Measurements from ENCODE around the gene CEPT1. TPM values are rescaled to one million over a fixed set of nuclear protein-coding genes. Genes with fewer than 3 reads are reported as not detected.

The CEPT1 gene
- total and polyA plus RNA-seq, 2 donors (not counting 3 experiments of a cell fraction or from before 2014, with no cell fraction given) = 13.6 to 29.1 TPM

DNA sequence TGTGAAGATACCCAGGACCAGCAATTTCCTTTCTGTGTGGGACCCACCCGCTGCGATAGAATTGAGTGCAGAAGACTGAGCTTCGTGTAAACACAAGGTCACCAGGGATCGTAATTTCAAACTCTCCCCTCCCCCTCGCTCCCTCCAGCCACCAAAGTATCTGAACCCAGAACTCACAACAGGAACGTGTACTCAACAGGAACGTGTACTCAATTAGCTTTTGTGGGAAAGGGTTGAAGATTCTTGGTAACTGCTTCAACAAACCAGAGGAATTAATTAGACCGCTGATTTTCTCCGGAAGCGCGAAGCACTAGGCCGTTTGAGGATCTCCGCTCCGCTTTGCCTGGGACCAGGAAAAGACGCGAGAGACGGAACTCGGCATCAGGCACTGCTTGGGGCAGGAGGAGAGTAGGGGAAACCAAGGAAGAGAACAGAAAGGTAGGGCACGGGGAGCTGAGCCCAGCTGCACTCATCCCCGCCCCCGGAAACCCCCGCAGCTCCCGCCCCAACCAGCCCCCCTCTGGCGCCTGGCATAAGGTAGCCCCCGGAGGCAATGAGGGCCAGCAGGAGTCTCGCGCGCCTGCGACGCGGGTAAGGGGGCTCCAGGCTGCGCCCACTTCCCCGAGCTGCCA lies 583 bp upstream of the CEPT1 start:
- TF ChIP-seq POLR2A (IDR thresholded peaks at IDR 0.05; ENCODE audit: low read depth, low read length) (no peak), MYC (IDR thresholded peaks at IDR 0.05; ENCODE audit: low read depth, low read length) (no peak), POLR2AphosphoS5 (IDR thresholded peaks at IDR 0.05; ENCODE audit: insufficient read depth, low read depth, low read length) (no peak), JUN (IDR thresholded peaks at IDR 0.05; ENCODE audit: borderline replicate concordance, insufficient read depth, insufficient read length, low read depth) (no peak)
- TF ChIP-seq, protein P1, sequence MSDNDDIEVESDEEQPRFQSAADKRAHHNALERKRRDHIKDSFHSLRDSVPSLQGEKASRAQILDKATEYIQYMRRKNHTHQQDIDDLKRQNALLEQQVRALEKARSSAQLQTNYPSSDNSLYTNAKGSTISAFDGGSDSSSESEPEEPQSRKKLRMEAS (IDR thresholded peaks at IDR 0.05; ENCODE audit: insufficient read depth, insufficient read length) = no peak
- TF ChIP-seq, protein P2, sequence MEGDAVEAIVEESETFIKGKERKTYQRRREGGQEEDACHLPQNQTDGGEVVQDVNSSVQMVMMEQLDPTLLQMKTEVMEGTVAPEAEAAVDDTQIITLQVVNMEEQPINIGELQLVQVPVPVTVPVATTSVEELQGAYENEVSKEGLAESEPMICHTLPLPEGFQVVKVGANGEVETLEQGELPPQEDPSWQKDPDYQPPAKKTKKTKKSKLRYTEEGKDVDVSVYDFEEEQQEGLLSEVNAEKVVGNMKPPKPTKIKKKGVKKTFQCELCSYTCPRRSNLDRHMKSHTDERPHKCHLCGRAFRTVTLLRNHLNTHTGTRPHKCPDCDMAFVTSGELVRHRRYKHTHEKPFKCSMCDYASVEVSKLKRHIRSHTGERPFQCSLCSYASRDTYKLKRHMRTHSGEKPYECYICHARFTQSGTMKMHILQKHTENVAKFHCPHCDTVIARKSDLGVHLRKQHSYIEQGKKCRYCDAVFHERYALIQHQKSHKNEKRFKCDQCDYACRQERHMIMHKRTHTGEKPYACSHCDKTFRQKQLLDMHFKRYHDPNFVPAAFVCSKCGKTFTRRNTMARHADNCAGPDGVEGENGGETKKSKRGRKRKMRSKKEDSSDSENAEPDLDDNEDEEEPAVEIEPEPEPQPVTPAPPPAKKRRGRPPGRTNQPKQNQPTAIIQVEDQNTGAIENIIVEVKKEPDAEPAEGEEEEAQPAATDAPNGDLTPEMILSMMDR (IDR thresholded peaks at IDR 0.05; ENCODE audit: extremely low read depth in 1 of 2, insufficient read depth in 1 of 2, low read depth in 1 of 2, low read length in 2 of 2) = no peak
- no peaks in the 10 kb centered on the region for H4K20me1 ChIP-seq (replicated peaks; ENCODE audit: control insufficient read depth, extremely low read depth, insufficient read depth, low read length)
- no peaks in the 10 kb centered on the region for H3K9me1 ChIP-seq (replicated peaks; ENCODE audit: control insufficient read depth, extremely low read depth, insufficient read depth, low read length)
- intact Hi-C loops (cut with micrococcal nuclease) (no loop called here), dilution Hi-C loops (cut with MboI; ENCODE audit: extremely low pct_ligation_motif_present, low sequenced_read_pairs) (no loop called here)
- CTCF ChIA-PET = interaction anchor here (1.3 kb wide), 1 partner anchor 13 kb away, joined by 3 read pairs; no protein-coding TSS in a partner anchor
- DNase-seq (ENCODE audit: low read depth, low spot score) (peak; percentile 69), FAIRE-seq (peak; percentile 92)
- H3K79me2 ChIP-seq (ENCODE audit: control insufficient read depth, insufficient read depth, low read length) = peaks cover 58% of the 10 kb centered on the region
- peak overlapping the region; percentile 95 for H2AFZ ChIP-seq (ENCODE audit: low read depth, low read length)
- peaks cover 0 to 2% of the 10 kb centered on the region in 2 experiments for H3K36me3 ChIP-seq (ENCODE audit: control insufficient read depth in 2 of 2, extremely low read depth in 1 of 2, insufficient read depth in 2 of 2, low read length in 2 of 2)
- H3K4me1 ChIP-seq (ENCODE audit: control insufficient read depth, extremely low read depth, insufficient read depth, low read length) = peaks cover 18% of the 10 kb centered on the region
- peak overlapping the region; percentile 90 for H3K9ac ChIP-seq (replicated peaks; ENCODE audit: extremely low read depth, insufficient read depth, low read length)
- H3K4me3 ChIP-seq (replicated peaks in 1 of 3; ENCODE audit: insufficient read depth in 1 of 3, low read depth in 1 of 3, low read length in 3 of 3) = peak overlapping the region; percentile 70 to 93 (median 88)
- no peaks in the 10 kb centered on the region for H3K9me3 ChIP-seq (replicated peaks; ENCODE audit: control insufficient read depth, insufficient read depth, low read length)
- peak overlapping the region; percentile 83 for H3K27ac ChIP-seq (ENCODE audit: insufficient read depth, low read depth, low read length)
- peak overlapping the region; percentile 92 for H3K4me2 ChIP-seq (ENCODE audit: insufficient read depth, low read length)
- TSS peak; percentile 44 for BruUV-seq (replicated peaks)
- POLR2A ChIA-PET = interaction anchor here (1.2 kb wide), 1 partner anchor 16 kb away, joined by 3 read pairs; no protein-coding TSS in a partner anchor
- no peaks in the 10 kb centered on the region for H3K27me3 ChIP-seq (ENCODE audit: control insufficient read depth in 2 of 2, insufficient read depth in 2 of 2, low read length in 2 of 2)

Data from endothelial cell of umbilical vein (primary cell).